ENCODE data around the gene CACNA1A.
"Not testable (repeated sequence)": the region's sequence is repeated elsewhere in the genome, so short reads cannot be mapped to it uniquely, and the experiment has no call there.

The CACNA1A gene

GRCh38 chr19:13215572-13216380 lies 290.5 kb downstream of the CACNA1A start:
- DNase-seq, result no peak

GRCh38 chr19:13214036-13214730 lies 292.1 kb downstream of the CACNA1A start:
- no peak for DNase-seq

GRCh38 chr19:13212759-13213330 lies 293.4 kb downstream of the CACNA1A start:
- peak; percentile 13 to 16 for DNase-seq

GRCh38 chr19:13211426-13212308 lies 294.6 kb downstream of the CACNA1A start:
- DNase-seq, result no peak

GRCh38 chr19:13210941-13211340 lies 295.3 kb downstream of the CACNA1A start:
- no peak for DNase-seq

GRCh38 chr19:13210339-13210775 lies 295.9 kb downstream of the CACNA1A start:
- no peak for DNase-seq

- DNase-seq, result no peak
These were observed 296.6 kb downstream of the CACNA1A start for GRCh38 chr19:13209484-13210338.

GRCh38 chr19:13208672-13209483 lies 297.4 kb downstream of the CACNA1A start:
- no peak for DNase-seq

- peak; percentile 38 to 92 for DNase-seq
These were observed 298.2 kb downstream of the CACNA1A start for GRCh38 chr19:13207846-13208671.

- peak in 1 of 2 donors; percentile 36 for DNase-seq
These were observed 298.9 kb downstream of the CACNA1A start for GRCh38 chr19:13207237-13207845.

- no peak for DNase-seq
These were observed 299.7 kb downstream of the CACNA1A start for GRCh38 chr19:13206587-13206986.

- not testable (repeated sequence) for DNase-seq
These were observed 304.2 kb downstream of the CACNA1A start for GRCh38 chr19:13202112-13202511.

GRCh38 chr19:13198634-13199033 lies 307.6 kb downstream of the CACNA1A start:
- DNase-seq, result no peak

- no peak for DNase-seq
These were observed 310.6 kb downstream of the CACNA1A start for GRCh38 chr19:13195678-13196077.

GRCh38 chr19:13190781-13191540 lies 315.3 kb downstream of the CACNA1A start:
- DNase-seq, result no peak

- DNase-seq, result no peak
These were observed 316.7 kb downstream of the CACNA1A start for GRCh38 chr19:13189600-13189999.

- no peak for DNase-seq
These were observed 318.9 kb downstream of the CACNA1A start for GRCh38 chr19:13187419-13187818.

GRCh38 chr19:13186688-13187087 lies 319.6 kb downstream of the CACNA1A start:
- DNase-seq, result not testable (repeated sequence)
